NCI-H345 treated with DMSO at 0.1 percent for 48 hours (cell line): ENCODE measurements around the gene ARL8B.
"Not testable (repeated sequence)": the region's sequence is repeated elsewhere in the genome, so short reads cannot be mapped to it uniquely, and the experiment has no call there.

ENCODE experiments used
- DNase-seq: peaks from one replicate; lab custom pipeline; 2025; ENCODE audit not compliant: unreplicated experiment; lab: John Stamatoyannopoulos, UW

Gene ARL8B

DNA sequence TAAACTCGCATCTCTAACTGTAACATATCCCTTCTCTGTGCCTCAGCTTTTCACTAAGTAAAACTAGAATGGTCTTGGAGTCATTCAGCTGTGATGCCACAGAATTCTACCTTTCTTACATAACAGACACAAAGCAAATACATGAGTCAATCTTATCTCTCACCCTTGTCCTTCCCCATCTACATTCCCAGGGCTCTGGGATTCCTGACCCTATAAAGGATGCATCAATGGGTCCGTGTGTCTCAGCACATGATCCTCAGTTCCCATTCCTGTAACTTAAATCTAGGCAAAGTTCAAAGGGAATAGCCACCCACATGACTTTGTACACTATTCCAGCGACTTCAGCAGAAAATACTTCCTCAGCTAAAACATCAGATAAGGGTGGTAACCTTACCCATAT, 11.8 kb upstream of the ARL8B start:
- DNase-seq: no peak

DNA sequence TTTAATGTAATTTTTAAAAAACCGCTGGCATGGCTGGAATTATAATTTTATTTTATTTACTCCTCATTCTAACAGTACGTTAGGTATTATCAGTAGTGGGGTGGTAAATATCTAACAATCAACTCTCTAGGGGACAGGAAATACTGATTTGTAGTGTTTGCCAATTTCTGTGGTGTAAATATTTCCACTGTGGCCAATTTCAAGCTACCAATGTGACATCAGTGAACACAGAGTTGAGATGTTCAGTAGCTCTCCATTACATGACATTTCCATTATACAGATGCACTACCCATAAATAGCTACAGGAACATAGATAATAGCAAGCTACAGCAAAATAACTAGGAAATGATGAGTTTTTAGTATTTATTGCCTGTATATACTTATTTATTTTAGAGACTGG, 10.0 kb upstream of the ARL8B start:
- no peak for DNase-seq

DNA sequence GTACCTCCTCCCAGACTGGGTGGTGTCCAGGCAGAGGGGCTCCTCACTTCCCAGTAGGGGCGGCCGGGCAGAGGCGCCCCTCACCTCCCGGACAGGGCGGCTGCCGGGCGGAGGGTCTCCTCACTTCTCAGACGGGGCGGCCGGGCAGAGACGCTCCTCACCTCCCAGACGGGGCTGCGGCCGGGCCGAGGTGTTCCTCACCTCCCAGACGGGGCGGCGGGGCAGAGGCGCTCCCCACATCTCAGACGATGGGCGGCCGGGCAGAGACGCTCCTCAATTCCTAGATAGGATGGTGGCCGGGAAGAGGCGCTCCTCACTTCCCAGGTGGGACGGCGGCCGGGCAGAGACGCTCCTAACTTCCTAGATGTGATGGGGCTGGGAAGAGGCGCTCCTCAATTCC, 8.4 kb upstream of the ARL8B start:
- DNase-seq: not testable (repeated sequence)

DNA sequence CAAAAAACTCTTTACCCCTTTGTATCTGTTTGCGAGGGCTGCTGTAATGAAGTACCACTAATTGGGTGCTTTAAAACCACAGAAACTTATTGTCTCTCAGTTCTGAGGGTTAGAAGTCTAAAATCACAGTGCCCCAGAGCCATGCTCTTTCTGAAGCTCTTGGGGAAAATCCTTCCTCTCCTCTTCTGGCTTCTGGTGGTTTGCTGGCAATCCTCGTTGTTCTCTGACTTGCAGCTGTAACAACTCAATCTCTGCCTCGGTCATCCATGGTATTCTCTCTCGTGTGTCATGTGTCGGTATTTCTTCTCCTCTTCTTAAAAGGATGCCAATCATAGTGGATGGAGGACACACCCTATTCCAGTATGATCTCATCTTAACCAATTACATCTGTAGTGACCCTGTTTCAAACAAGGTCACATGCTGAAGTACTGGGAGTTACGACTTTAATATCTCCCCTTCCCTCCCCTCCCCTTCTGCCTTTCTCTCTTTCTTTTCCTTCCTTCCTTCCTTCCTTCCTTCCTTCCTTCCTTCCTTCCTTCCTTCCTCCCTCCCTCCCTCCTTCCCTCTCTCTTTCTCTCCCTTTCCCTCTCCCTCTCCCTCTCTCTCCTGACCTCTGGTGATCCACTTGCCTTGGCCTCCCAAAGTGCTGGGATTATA, 6.5 kb upstream of the ARL8B start:
- DNase-seq: no peak

DNA sequence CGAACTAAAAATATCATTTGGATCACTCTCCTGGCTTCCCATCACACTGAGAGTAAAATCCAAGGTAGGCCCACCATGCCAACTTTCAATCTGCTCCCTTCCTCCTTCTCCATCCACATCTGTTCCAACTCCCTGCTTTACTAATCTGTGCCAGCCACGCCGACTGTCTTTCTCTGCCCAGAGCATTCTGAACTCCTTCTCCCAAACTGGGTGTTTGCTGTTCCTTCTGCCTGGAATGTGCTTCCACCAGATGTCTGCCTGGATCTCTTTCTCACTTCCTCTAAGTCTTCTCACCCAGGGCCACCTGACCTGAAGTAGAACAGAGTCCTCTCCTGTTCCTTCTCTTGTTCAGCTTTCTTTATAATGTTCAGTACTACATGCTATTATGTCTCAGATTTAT, 5.6 kb upstream of the ARL8B start:
- DNase-seq: no peak

DNA sequence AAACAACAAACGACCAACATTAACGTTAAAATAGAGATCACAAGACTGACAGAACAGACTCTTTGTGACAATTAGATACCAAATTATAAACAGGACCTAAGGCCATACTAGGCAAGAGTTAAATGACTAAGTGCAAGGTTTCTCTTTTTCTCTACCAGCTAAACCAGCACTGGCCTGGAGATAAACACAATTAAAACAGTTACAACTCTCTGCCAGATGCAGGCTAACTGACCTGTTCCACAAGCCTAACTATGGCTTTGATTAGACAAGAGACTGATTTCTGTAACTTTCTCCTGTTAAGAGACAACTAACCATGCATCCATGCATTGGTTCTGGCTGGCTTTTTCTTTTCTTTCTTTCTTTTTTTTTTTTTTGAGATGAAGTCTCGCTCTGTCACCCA, 1.6 kb upstream of the ARL8B start:
- no peak for DNase-seq

DNA sequence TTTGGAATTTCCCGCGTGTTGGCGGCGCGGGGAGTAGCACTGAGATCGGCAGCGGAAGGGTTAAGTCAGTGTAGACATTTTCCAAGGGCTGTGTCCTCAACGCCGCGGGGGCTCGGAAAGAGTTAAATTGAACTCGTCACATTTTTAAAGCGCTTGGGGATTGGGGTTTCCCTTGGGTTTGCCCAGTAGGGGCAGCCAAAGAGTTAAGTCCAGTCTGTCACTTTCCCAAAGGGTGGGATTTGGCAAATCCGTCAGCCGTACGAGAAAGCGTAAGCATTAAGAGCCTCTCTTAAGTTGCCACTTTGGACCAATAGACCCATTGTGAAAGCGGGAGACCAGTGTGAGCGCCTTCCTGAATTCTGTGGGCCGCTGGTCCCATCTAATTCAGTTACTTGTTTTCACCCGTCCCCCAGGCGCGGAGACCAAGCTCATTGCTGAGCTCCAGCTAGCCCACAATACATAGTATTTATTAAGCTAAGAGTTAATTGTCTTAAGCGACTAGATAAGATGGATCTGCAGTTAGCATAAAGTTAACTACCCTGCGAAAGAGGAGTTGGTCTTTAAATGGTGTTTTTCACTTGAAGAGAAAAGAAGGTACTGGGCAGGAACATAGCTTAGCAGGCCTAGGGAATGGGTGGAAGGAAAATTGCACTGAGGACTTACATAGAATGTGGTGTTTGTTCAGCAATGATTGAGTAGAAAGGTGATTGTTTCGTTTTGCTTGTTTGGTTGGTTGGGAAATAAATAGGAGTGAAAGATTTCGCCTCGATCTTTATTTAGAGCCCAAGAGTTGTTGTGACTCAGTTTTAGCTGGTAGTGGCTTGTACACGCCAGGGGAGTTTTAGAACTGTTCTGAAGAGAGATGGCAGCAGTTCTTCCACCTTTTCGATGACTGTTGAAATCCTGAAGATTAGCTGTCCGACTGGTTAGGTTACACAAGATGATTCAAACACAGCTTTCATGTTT, 932 bp downstream of the ARL8B start:
- no peak for DNase-seq

DNA sequence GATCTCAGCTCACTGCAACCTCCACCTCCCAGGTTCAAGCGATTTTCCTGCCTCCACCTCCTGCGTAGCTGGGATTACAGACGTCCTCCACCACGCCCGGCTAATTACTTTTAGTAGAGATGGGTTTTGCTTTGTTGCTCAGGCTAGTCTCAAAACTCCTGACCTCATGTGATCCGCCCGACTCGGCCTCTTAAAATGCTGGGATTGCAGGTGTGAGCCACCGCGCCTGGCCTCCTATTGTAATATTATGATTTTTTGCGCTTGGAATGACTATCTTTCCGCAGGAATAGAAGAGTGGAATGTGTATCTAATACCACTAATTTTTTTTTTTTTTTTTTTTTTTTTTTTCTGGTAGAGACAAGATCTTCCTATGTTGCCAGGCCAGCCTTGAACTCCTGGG, 1.8 kb downstream of the ARL8B start:
- no peak for DNase-seq

DNA sequence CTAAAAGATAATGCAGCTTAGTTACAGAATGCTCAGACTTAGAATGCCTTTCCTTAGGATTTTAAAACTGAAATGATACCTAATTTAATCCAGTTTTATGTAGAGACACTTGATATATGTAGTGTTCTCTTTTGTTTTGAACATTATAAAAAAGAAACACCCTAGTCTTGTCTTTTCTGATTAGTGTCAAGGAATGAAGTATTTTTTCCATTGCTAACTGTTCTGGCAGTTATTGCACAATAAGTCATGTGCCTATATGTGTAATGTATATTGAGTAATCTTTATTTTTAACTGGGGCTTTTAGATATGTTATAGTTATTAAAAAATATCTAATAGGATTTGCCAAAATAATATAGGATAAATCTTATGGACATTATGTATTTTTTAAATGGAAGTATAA, 4.5 kb downstream of the ARL8B start:
- DNase-seq: no peak

DNA sequence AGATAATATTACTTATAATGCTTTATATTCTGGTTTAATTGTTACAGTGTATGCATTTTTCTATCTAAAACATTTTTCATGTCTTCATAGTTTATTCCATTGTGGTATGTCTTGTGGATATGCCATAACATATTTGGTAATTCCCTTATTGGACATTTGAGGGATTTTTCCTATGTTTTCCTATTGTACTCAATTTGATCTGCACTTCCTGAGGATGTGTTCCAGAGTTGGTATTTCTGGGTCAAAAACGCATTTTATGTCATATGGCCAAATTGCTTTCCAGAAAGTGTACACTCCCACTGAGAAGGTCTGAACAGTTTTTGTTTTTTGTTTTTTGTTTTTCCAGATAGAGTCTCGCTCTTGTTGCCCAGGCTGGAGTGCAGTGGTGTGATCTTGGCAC, 6.8 kb downstream of the ARL8B start:
- DNase-seq: no peak

DNA sequence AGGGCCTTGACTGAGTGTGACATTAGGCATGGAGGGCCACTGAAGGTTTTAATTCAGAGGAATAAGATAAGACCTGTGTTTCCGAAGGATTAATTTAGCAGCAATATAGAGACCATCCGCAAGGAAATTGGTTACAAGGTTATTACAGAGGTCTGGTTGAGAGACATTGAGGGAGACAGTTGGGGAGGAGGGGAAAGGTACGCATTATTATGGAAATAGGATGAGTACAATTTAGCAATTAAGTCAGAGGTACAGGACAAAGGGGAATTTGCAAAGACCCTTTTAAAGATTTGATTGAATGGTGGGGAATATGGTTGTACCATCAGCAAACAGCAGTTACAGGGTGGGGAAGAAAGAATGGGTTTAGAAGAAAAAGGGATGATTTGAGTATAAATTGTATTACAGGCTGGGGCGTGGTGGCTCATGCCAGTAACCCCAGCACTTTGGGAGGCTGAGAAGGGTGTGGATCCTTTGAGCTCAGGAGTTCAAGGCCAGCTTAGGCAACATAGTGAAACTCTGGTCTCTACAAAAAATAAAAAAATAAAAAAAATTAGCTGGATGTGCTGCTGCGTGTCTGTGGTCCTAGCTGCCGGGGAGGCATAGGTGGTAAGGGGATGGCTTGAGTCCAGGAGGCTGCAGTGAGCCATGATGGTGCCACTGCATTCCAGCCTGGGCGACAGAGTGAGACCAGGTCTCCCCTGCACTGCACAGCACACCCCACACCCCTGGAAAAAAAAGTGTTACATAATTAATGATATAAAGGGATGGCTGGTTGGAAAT, 11.3 kb downstream of the ARL8B start:
- no peak for DNase-seq

DNA sequence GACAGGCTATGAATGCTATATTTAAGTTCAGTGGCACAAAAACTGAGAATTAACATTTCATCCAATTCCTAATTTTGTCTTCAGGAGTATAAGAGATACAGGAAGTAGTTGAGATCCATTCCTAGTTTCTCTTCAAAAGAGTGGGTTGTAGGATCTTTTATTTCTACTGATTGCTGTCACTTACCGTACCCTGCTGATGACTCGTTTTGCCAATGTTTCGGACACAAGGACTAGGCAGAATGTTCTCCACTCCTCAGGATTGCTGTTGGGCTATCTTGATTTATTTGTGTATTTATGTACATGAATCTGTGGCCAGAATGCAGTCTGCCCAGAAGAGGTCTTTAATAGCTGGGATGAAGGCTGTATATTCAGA, 11.9 kb downstream of the ARL8B start:
- no peak for DNase-seq

DNA sequence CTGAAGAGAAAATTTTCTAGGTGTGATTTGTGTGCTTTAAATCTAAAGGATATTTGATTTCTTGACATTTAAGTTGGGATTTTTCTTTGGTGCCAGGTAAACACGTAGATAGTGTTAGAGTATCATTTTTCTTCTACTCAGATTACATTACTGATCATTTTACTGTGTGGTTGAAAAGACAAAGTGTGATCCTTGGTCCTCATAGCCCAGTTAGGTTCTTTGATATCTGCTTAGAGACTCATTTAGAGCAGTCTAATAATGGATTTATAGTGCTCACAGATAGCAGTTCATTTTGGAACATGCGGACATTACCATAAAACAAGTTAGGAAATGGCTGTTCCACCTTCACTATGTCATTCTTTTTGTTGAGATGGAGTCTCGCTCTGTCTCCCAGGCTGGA, 12.4 kb downstream of the ARL8B start:
- DNase-seq: no peak

DNA sequence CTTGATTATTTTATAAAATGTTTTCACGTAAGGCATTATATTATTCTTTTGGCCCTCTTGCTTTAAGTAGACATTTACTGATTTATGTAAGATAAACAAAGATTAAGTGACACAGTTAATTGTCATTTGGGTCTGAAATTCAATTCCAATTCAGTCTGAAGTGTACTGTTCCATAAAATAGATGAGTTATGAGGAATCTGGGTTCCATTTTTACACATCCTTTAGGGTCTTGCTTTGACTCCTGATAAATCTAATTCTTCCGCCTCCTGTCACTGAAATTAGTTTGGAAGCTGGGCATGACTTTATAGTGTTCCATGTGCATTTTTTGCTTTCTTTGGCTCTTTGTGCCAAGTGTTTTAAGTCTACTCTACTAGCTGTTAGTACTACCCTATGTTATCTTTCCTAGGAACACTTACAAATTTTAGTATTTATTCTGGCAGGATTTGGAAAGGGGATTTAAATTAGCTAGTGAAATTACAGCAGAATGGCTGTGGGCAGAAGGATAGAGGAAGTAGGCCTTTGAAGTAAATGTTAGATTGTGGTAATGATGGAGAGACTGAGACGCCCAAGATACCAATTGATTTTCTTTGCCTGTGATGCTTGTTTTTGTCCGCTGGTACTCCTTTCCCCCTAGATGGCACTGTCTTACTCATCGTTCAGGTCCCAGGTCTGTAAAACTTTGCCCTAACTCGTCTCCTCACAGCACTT, 14.3 kb downstream of the ARL8B start:
- no peak for DNase-seq

DNA sequence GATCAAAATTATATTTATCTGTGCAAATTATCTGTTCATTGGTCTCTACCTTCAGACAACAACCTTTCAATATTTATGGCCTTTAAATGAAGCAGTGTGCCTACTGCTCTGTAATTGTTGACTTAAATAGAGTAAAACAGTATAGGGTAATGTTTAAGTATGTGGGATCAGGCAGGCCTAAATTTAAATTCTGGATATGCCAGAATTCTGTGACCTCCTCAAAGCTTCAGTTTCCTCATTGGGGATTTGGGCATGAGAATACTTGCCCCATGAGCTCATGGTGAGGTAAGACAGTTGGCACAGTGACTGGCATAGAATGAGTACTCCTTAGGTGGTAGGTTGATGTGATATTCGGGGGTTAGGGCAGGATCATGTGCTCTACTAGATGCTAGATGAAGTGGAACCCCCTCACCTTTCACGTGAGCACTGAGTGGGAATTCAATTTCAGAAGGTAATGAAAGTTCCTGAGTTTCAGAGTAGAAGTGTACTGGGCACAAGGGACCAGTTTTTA, 14.9 kb downstream of the ARL8B start:
- DNase-seq: no peak

DNA sequence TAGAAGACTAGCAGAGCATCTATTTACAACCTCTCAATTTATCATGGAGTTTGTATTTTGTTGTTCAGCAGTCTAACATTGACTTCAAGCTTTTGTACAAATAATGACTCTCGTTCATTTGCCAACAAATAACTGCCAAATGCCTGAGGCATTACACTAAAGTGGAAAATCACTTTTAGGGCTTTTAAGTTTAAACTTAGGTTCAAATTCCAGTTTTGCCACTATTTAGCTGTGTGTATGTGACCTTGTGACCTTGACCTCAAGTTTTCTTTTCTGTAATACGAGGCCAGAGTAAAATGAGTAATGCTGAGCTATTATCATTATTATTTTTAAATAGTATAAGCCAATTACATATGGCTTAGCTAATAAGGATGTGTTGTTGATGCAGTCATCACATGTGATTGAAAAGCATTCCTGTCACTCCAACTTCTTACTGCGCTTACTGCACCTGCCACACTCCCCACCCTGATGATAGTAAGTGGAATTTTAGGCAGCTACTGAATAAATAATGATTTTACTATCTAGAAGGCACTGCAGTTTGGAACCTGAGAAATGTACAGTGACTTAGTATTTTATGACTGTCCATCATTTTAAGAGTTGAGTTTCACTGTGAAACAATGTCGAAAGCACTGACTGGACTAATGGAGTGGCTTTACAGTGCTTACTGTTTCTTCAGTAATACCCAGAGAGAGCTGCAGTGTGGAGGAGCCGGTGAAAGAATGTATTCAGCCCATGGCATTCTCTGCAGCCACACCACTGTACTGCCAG, 16.3 kb downstream of the ARL8B start:
- DNase-seq: no peak

DNA sequence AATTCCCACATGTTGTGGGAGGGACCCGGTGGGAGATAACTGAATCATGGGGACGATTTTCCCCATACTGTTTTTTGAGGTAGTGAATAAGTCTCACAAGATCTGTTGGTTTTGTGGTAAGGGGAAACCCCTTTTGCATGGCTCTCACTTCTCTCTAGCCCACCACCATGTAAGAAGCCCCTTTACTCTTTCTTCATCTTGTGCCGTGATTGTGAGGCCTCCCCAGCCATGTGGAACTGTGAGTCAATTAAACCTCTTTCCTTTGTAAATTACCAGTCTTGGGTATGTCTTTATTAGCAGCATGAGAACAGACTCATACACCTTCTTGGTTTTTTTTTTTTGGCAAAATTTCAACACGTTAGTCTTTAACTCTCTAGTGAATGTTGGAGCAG, 18.1 kb downstream of the ARL8B start:
- DNase-seq: no peak

DNA sequence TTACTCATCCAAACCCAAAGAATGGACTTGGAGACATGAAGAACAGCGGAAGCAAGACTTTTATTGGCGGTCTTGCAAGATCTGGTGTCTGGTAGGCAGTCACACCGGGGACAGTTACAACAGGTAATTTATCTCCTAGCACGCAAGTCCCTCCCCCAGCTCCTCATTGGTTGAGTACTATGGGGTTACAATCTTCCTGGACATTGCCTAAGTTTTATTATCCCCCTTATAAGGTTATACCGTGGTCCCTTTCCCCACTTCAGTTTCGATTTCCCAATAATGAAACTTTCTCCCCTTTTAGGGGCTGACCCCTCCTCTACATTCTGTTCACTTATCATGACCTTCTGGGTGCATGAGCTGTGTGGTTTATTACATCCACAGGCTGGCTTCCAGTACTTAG, 18.7 kb downstream of the ARL8B start:
- no peak for DNase-seq

DNA sequence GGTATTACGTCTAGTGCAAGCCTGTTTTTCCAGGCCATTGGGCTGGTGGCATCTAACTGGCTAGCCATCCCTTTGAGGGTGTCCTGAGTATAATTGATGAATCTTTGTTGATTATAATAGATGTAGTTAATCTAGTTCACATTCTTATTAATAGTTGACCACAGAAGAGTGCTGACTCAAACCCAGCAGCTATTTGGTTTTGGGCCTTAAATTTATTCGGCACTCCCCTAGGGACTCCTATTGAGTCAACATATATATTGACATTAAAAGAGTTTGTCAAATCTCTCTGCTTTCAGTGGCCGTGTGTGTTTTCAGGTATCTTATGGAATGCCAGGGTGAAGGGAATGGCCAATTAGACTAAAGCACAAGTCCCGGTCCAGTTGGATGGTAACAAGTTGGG, 19.7 kb downstream of the ARL8B start:
- DNase-seq: no peak

DNA sequence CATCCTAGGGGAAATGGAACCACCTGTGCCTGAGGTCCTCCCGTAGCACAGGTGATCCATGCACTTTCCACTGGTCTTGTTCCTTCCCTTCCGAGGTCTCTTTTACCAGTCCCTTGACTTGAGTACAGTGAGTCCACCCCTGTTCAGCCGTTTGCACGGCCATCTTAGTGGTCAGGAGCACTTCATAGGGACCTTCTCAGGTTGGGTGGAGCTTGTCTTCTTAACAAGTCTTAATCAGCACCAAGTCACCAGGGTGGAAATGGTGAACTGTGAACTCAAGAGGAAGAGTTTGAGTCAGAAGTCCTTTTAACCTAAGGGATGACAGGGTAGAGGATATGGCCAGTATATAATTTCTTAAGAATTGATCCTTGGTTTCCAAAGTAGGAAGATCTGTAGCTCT, 21.4 kb downstream of the ARL8B start:
- DNase-seq: no peak
